IMR-90 (cell line): ENCODE measurements around the gene MID1IP1. TPM values are rescaled to one million over a fixed set of nuclear protein-coding genes. Genes with fewer than 3 reads are reported as not detected.

Experiments used
- ATAC-seq: fragments of 200-7000 bp; cut with Tn5 transposase; 2 replicates; pipeline ENCODE4 v1.9.1; 2020; ENCODE audit warnings: low read depth, mild to moderate bottlenecking, moderate library complexity
- Bru-seq: library from RNA; stranded (reverse); fragments of 400-500 nt; gene quantifications from one replicate; lab custom pipeline; 2021; lab: Mats Ljungman, UMichigan
- BruChase-seq, 2 experiments: library from RNA; stranded (reverse); fragments of 400-500 nt; gene quantifications; one replicate each; lab custom pipeline; 2021; lab: Mats Ljungman, UMichigan
- BruUV-seq: library from RNA; stranded (reverse); fragments of 400-500 nt; replicated peaks from 2 replicates; lab custom pipeline; 2021; lab: Mats Ljungman, UMichigan
- CTCF ChIA-PET: fragments of 300-600 bp; formaldehyde crosslinking; extraction: SDS; loops from one replicate; lab custom pipeline; 2021; ENCODE audit warnings: antibody characterized with exemption; lab: Yijun Ruan, JAX
- POLR2A ChIA-PET: fragments of 300-600 bp; sonication (Branson Sonifier 250); formaldehyde crosslinking; loops from one replicate; lab custom pipeline; 2022; ENCODE audit warnings: antibody characterized with exemption; ENCODE audit not compliant: unreplicated experiment; lab: Charles Lee
- DNase-seq: peaks from one replicate; pipeline ENCODE4 v3.0.0; 2013
- H2AFZ ChIP-seq: replicated peaks from 2 replicates; pipeline ENCODE3; 2013; ENCODE audit warnings: low read length, mild to moderate bottlenecking; ENCODE audit not compliant: poor library complexity
- H2AK5ac ChIP-seq: 2 replicates; pipeline ENCODE4 v1.6.1; 2013; ENCODE audit warnings: low read depth, low read length, inconsistent platforms
- H2AK9ac ChIP-seq: replicated peaks from 2 replicates; pipeline ENCODE3; 2013; ENCODE audit warnings: mild to moderate bottlenecking, low read depth, low read length, moderate library complexity; ENCODE audit not compliant: poor library complexity
- H2BK120ac ChIP-seq: 2 replicates; pipeline ENCODE4 v1.6.1; 2013; ENCODE audit warnings: low read depth, low read length, inconsistent platforms
- H2BK15ac ChIP-seq: 3 replicates; pipeline ENCODE4 v1.6.1; 2013; ENCODE audit warnings: low read depth, low read length, inconsistent platforms
- H2BK20ac ChIP-seq: 2 replicates; pipeline ENCODE4 v1.6.1; 2013; ENCODE audit warnings: low read depth, mild to moderate bottlenecking, inconsistent platforms, low read length, moderate library complexity
- H2BK5ac ChIP-seq: 2 replicates; pipeline ENCODE4 v1.6.1; 2013; ENCODE audit warnings: mild to moderate bottlenecking, low read depth, low read length, inconsistent platforms; ENCODE audit not compliant: poor library complexity, severe bottlenecking
- H3K14ac ChIP-seq: replicated peaks from 2 replicates; pipeline ENCODE4 v1.6.1; 2013; ENCODE audit warnings: low read depth, low read length, inconsistent platforms
- H3K18ac ChIP-seq: 2 replicates; pipeline ENCODE4 v1.6.1; 2013; ENCODE audit warnings: low read depth, low read length, control low read depth
- H3K23ac ChIP-seq: 2 replicates; pipeline ENCODE4 v1.6.1; 2013; ENCODE audit warnings: low read depth, low read length, inconsistent platforms
- H3K27ac ChIP-seq: 2 replicates; pipeline ENCODE4 v1.5.1; 2013; ENCODE audit warnings: mild to moderate bottlenecking, control low read depth, low read length; ENCODE audit not compliant: insufficient read depth
- H3K27me3 ChIP-seq: 2 replicates; pipeline ENCODE4 v1.6.1; 2013; ENCODE audit warnings: low read length; ENCODE audit not compliant: control insufficient read depth, insufficient read depth
- H3K36me3 ChIP-seq: 2 replicates; pipeline ENCODE4 v1.6.1; 2013; ENCODE audit warnings: low read length, mixed read lengths; ENCODE audit not compliant: control insufficient read depth, insufficient read depth
- H3K4ac ChIP-seq: 2 replicates; pipeline ENCODE4 v1.6.1; 2013; ENCODE audit warnings: low read depth, low read length, inconsistent platforms
- H3K4me1 ChIP-seq: 2 replicates; pipeline ENCODE4 v1.6.1; 2013; ENCODE audit warnings: low read length, mixed read lengths; ENCODE audit not compliant: control insufficient read depth, insufficient read depth
- H3K4me2 ChIP-seq: 2 replicates; pipeline ENCODE4 v1.6.1; 2013; ENCODE audit warnings: low read depth, mild to moderate bottlenecking, control low read depth, low read length, moderate library complexity
- H3K4me3 ChIP-seq: 2 replicates; pipeline ENCODE4 v1.5.1; 2013; ENCODE audit warnings: low read depth, mild to moderate bottlenecking, control low read depth, low read length, moderate library complexity; ENCODE audit not compliant: insufficient read depth
- H3K56ac ChIP-seq: 2 replicates; pipeline ENCODE4 v1.6.1; 2013; ENCODE audit warnings: low read length, inconsistent platforms; ENCODE audit not compliant: insufficient read depth; ENCODE audit errors: extremely low read depth
- H3K79me1 ChIP-seq, 2 experiments: 2 replicates each; pipeline ENCODE4 v1.6.1; 2013; ENCODE audit warnings: low read length in 2 of 2, inconsistent platforms in 1 of 2, low read depth in 1 of 2
- H3K9ac ChIP-seq: 2 replicates; pipeline ENCODE4 v1.6.1; 2013; ENCODE audit warnings: low read depth, low read length, control low read depth
- H3K9me1 ChIP-seq: 2 replicates; pipeline ENCODE4 v1.6.1; 2013; ENCODE audit warnings: low read length, inconsistent platforms; ENCODE audit not compliant: insufficient read depth
- H3K9me3 ChIP-seq: 2 replicates; pipeline ENCODE4 v1.6.1; 2013; ENCODE audit warnings: low read length; ENCODE audit not compliant: control insufficient read depth, insufficient read depth
- H4K20me1 ChIP-seq: 2 replicates; pipeline ENCODE4 v1.6.1; 2013; ENCODE audit warnings: low read length, inconsistent platforms; ENCODE audit not compliant: insufficient read depth
- H4K5ac ChIP-seq: 2 replicates; pipeline ENCODE4 v1.6.1; 2013; ENCODE audit warnings: mild to moderate bottlenecking, low read depth, low read length, control low read depth
- H4K8ac ChIP-seq, 2 experiments: 2 replicates each; pipeline ENCODE4 v1.6.1; 2013; ENCODE audit warnings: low read depth in 2 of 2, low read length in 2 of 2, control low read depth in 1 of 2, inconsistent platforms in 1 of 2
- H4K91ac ChIP-seq: 2 replicates; pipeline ENCODE4 v1.6.1; 2013; ENCODE audit warnings: low read depth, low read length, inconsistent platforms; ENCODE audit not compliant: insufficient read depth
- BHLHE40 ChIP-seq: fragments of 150-350 bp; IDR thresholded peaks from 2 replicates; pipeline ENCODE4 v1.6.1; 2016; ENCODE audit warnings: mild to moderate bottlenecking, low read depth, low read length
- CHD1 ChIP-seq: IDR thresholded peaks from 2 replicates; pipeline ENCODE4 v1.6.1; 2012; ENCODE audit warnings: low read depth, low read length, improper control_type of control experiment
- CTCF ChIP-seq: conservative IDR thresholded peaks from 2 replicates; pipeline ENCODE4 v1.5.1; 2012; ENCODE audit warnings: mild to moderate bottlenecking, low read depth, low read length, improper control_type of control experiment
- FOS ChIP-seq: fragments of 150-350 bp; IDR thresholded peaks from 2 replicates; pipeline ENCODE4 v1.6.1; 2016; ENCODE audit warnings: low read depth, low read length
- MAFK ChIP-seq: IDR thresholded peaks from 2 replicates; pipeline ENCODE4 v1.6.1; 2012; ENCODE audit warnings: low read depth, low read length, improper control_type of control experiment
- MAZ ChIP-seq: IDR thresholded peaks from 2 replicates; pipeline ENCODE4 v1.6.1; 2012; ENCODE audit warnings: low read depth, mild to moderate bottlenecking, low read length, improper control_type of control experiment, moderate library complexity, borderline replicate concordance
- NFE2L2 ChIP-seq: fragments of 150-350 bp; IDR thresholded peaks from 2 replicates; pipeline ENCODE4 v1.6.1; 2016; ENCODE audit warnings: low read depth, mild to moderate bottlenecking, low read length
- RAD21 ChIP-seq: IDR thresholded peaks from 2 replicates; pipeline ENCODE4 v1.6.1; 2012; ENCODE audit warnings: low read length, improper control_type of control experiment
- WGBS, 2 experiments: methylation state at CpG; one replicate each; pipeline versions ENCODE4 v1.1.5 to v1.1.7; 2013; ENCODE audit warnings: missing lambda C conversion rate in 2 of 2; ENCODE audit not compliant: insufficient read length in 1 of 2; ENCODE audit errors: extremely low coverage in 2 of 2; 5-methylcytosine and 5-hydroxymethylcytosine counted together
- dilution Hi-C: fragments of 300-500 bp; cut with HindIII; formaldehyde crosslinking; loops from one replicate; pipeline ENCODE4 v1.14.3; 2018; ENCODE audit warnings: low sequenced_read_pairs; ENCODE audit not compliant: unreplicated experiment
- in situ Hi-C: fragments of 300-500 bp; cut with MboI; formaldehyde crosslinking; loops from 3 replicates; pipeline ENCODE4 v1.14.3; 2019; ENCODE audit warnings: low sequenced_read_pairs, inconsistent platforms, mixed read lengths
- intact Hi-C: fragments of 100-400 bp; cut with micrococcal nuclease; formaldehyde crosslinking; loops from 2 replicates; pipeline ENCODE4 v1.10.0; 2022
- long read RNA-seq: library from polyadenylated mRNA; unstranded; transcript quantifications from one replicate; pipeline ENCODE4 v2.0.0, GENCODE V29; 2021; ENCODE audit not compliant: unreplicated experiment
- polyA plus RNA-seq, 3 experiments: library from polyadenylated mRNA; depleted of rRNA; stranded (reverse); fragments of >200 nt; gene quantifications; 2 replicates each; pipeline ENCODE4 v1.2.3, GENCODE V29; 2012; ENCODE audit warnings: low replicate concordance in 1 of 3
- total RNA-seq: library from RNA; depleted of rRNA; stranded (reverse); fragments of >200 nt; gene quantifications from 2 replicates; pipeline ENCODE4 v1.2.3, GENCODE V29; 2012; rRNA removed
- TF ChIP-seq, protein P1 (sequence below): fragments of 150-350 bp; IDR thresholded peaks from 2 replicates; pipeline ENCODE4 v1.6.1; 2016; ENCODE audit warnings: low read depth, mild to moderate bottlenecking, low read length, moderate library complexity, borderline replicate concordance
- TF ChIP-seq, protein P2 (sequence below): fragments of 150-350 bp; IDR thresholded peaks from 2 replicates; pipeline ENCODE4 v1.6.1; 2017; ENCODE audit warnings: mild to moderate bottlenecking, antibody characterized with exemption, low read length, low read depth

The MID1IP1 gene
- total RNA-seq (14.5 and 20.8 TPM in 2 replicates), polyA plus RNA-seq (2012; rRNA removed) (31.3 and 34.1 TPM in 2 replicates), Bru-seq, nascent RNA (percentile 62 among the genes with signal in this experiment), BruChase-seq, experiment 1, labeled RNA remaining after a 6-hour chase (percentile 79 among the genes with signal in this experiment), BruChase-seq, experiment 2, labeled RNA remaining after a 2-hour chase (percentile 85 among the genes with signal in this experiment)
- polyA plus RNA-seq (2012; cell fraction: cytosol; rRNA removed): 33.1 and 49.2 TPM in 2 replicates
- polyA plus RNA-seq (2012; cell fraction: nucleus; rRNA removed; ENCODE audit: low replicate concordance): 24.9 and 38.0 TPM in 2 replicates
- long read RNA-seq, transcript MID1IP1-201 (2 exons, 2,536 nt): major isoform, 16 of 27 reads
- long read RNA-seq, partial matches to known transcripts: 10 of 27 reads
- long read RNA-seq, other reads (novel, unspliced or antisense): 0 of 27 reads

DNA sequence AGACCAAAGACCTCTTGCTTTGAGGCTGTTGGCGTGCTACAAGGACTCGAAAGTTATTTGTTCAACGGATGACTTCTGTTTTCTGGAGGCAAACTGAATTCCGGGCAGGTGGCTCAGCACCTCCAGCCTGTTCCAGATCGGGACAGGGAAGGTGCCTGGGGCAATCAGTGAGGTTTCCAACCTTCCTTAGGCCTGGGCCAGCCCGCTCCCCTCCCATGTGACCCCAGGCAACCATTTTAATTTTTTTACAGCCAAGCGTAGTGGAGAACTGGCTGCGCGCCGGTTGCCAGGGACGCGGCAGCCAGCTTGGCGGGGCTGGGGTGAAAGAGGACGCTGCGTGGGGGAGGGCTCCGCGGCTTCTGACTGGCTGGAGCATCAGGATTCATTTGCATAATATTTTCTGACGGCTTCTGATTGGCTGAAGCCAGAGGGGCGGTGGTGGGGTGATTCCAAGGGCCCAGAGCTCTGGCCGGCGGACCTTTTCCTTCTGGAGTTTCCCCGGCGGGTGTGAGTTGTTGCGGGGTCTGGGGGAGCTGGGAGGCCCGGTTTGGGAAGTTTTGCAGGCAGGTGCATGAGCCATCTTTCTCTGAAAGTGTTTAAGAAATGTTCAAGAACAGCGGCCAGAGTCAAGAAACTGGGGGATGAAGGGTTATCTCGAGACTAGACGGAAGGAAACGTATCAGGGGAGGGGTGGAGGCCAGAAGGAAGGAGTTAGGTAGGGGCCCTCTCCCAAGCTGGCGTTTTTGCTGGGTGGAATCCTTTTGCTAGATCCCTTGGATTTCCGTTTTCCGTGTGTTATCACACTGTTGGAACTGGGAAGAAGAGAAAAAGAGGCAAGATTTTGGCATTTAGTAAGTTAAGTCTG lies at the start of gene MID1IP1:
TSS of gene MID1IP1 (plus strand) at position 479 of the 865 bp plus-strand sequence. CDS start 3,488 bp downstream, outside the sequence.
- Histone ChIP-seq H3K9me1 (no peaks in the 10 kb centered on the region), H3K4ac (peak within 1 kb of the TSS; percentile 52), H3K9me3 (no peaks in the 10 kb centered on the region), H4K20me1 (no peaks in the 10 kb centered on the region), H3K23ac (0 out of 2 replicates have a peak within 1 kb of the TSS, but pooled peaks have one; percentile 46), H2BK20ac (no peak within 1 kb of the TSS), H4K91ac (no peak within 1 kb of the TSS), H3K4me3 (peak within 1 kb of the TSS; percentile 70), H3K14ac (peak within 1 kb of the TSS; percentile 83), H2AFZ (peak within 1 kb of the TSS; percentile 81), H2BK15ac (no peak within 1 kb of the TSS), H3K9ac (peak within 1 kb of the TSS; percentile 80), H4K8ac (peak within 1 kb of the TSS in 1 of 2 experiments; percentile 52; a peak in 1 of 4 replicates), H3K4me1 (peaks cover 3% of the 10 kb centered on the region), H2BK120ac (0 out of 2 replicates have a peak within 1 kb of the TSS, but pooled peaks have one; percentile 18), H2AK5ac (peak within 1 kb of the TSS; percentile 57; the same call in 1 of the 2 replicates), H3K4me2 (peak within 1 kb of the TSS; percentile 77), H3K27ac (peak within 1 kb of the TSS; percentile 61), H3K36me3 (peaks cover 4% of the 10 kb centered on the region; the same call in 1 of the 2 replicates), H3K27me3 (no peaks in the 10 kb centered on the region), H2BK5ac (peak within 1 kb of the TSS; percentile 78), H3K18ac (peak within 1 kb of the TSS; percentile 24; the same call in 1 of the 2 replicates), H3K56ac (peak within 1 kb of the TSS; percentile 38; the same call in 1 of the 2 replicates), H4K5ac (peak within 1 kb of the TSS; percentile 27; the same call in 1 of the 2 replicates), H2AK9ac (peak within 1 kb of the TSS; percentile 52), H3K79me1 (peaks cover 0 to 5% of the 10 kb centered on the region in 2 experiments; a peak in 2 of 4 replicates)
- DNase-seq: peak; percentile 89
- ChIA-PET CTCF (no interaction called here), POLR2A (no interaction called here)
- intact Hi-C loops (loop anchor here (5.0 kb wide), 1 partner anchor 1286 kb away; no protein-coding TSS in a partner anchor), dilution Hi-C loops (no loop called here), in situ Hi-C loops (no loop called here)
- TSS peak; percentile 20 for BruUV-seq
- ATAC-seq: peak; percentile 74
- WGBS, 2 experiments: 24% methylated on average over 16 of the region's 32 CpGs; no CpG with 5 or more reads in 1 of the 2 experiments
- TF ChIP-seq CHD1 (no peak), NFE2L2 (no peak), FOS (no peak), RAD21 (no peak), CTCF (no peak), MAFK (no peak), BHLHE40 (no peak), MAZ (peak; percentile 81; the same call in 1 of the 2 replicates)
- TF ChIP-seq, protein P1, sequence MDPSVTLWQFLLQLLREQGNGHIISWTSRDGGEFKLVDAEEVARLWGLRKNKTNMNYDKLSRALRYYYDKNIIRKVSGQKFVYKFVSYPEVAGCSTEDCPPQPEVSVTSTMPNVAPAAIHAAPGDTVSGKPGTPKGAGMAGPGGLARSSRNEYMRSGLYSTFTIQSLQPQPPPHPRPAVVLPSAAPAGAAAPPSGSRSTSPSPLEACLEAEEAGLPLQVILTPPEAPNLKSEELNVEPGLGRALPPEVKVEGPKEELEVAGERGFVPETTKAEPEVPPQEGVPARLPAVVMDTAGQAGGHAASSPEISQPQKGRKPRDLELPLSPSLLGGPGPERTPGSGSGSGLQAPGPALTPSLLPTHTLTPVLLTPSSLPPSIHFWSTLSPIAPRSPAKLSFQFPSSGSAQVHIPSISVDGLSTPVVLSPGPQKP: no peak
- TF ChIP-seq, protein P2, sequence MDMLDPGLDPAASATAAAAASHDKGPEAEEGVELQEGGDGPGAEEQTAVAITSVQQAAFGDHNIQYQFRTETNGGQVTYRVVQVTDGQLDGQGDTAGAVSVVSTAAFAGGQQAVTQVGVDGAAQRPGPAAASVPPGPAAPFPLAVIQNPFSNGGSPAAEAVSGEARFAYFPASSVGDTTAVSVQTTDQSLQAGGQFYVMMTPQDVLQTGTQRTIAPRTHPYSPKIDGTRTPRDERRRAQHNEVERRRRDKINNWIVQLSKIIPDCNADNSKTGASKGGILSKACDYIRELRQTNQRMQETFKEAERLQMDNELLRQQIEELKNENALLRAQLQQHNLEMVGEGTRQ: peak; percentile 66
